ENCODE results near the gene PARP3.

- no peak for TF ChIP-seq POLR2A (IDR thresholded peaks at IDR 0.05; ENCODE audit: extremely low read depth, insufficient read length)
- no peak for TF ChIP-seq CTCF (IDR thresholded peaks at IDR 0.05; ENCODE audit: low read depth, low read length)
- no peak for TF ChIP-seq MYC (IDR thresholded peaks at IDR 0.05; ENCODE audit: low read depth, low read length)
These were observed 45.4 kb upstream of the PARP3 start for GRCh38 chr3:51896607-51897305.

Data from NB4 (cell line).